GM19455 (cell line): ENCODE measurements around the gene MAPRE2.
"Not testable (repeated sequence)": the region's sequence is repeated elsewhere in the genome, so short reads cannot be mapped to it uniquely, and the experiment has no call there.

Experiments used
- ATAC-seq: cut with Tn5 transposase; IDR thresholded peaks from one replicate; pipeline ENCODE4 v1.9.1; 2021; ENCODE audit not compliant: unreplicated experiment

The MAPRE2 gene

GRCh38 chr18:35143622-35144596 is 102.7 kb downstream of the MAPRE2 start:
- no peak for ATAC-seq

- ATAC-seq: no peak
These were observed 103.5 kb downstream of the MAPRE2 start for GRCh38 chr18:35144698-35145097.

- not testable (repeated sequence) for ATAC-seq
These were observed 109.0 kb downstream of the MAPRE2 start for GRCh38 chr18:35150195-35150594.

- no peak for ATAC-seq
These were observed 112.5 kb downstream of the MAPRE2 start for GRCh38 chr18:35153609-35154272.

GRCh38 chr18:35155398-35156117 is 114.3 kb downstream of the MAPRE2 start:
- no peak for ATAC-seq

- no peak for ATAC-seq
These were observed 116.0 kb downstream of the MAPRE2 start for GRCh38 chr18:35157181-35157580.

- ATAC-seq: no peak
These were observed 117.7 kb downstream of the MAPRE2 start for GRCh38 chr18:35158728-35159450.

GRCh38 chr18:35159782-35160181 is 118.6 kb downstream of the MAPRE2 start:
- ATAC-seq: no peak

GRCh38 chr18:35161485-35161884 is 120.3 kb downstream of the MAPRE2 start:
- no peak for ATAC-seq

GRCh38 chr18:35161934-35162333 is 120.7 kb downstream of the MAPRE2 start:
- no peak for ATAC-seq

GRCh38 chr18:35163014-35163539 is 121.9 kb downstream of the MAPRE2 start:
- no peak for ATAC-seq

GRCh38 chr18:35163721-35164120 is 122.5 kb downstream of the MAPRE2 start:
- ATAC-seq: no peak

GRCh38 chr18:35164133-35164532 is 122.9 kb downstream of the MAPRE2 start:
- no peak for ATAC-seq

- no peak for ATAC-seq
These were observed 126.1 kb downstream of the MAPRE2 start for GRCh38 chr18:35167332-35167731.

- no peak for ATAC-seq
These were observed 126.6 kb downstream of the MAPRE2 start for GRCh38 chr18:35167857-35168256.

GRCh38 chr18:35170323-35170722 is 129.1 kb downstream of the MAPRE2 start:
- not testable (repeated sequence) for ATAC-seq

GRCh38 chr18:35171315-35171987 is 130.2 kb downstream of the MAPRE2 start:
- no peak for ATAC-seq

- ATAC-seq: no peak
These were observed 130.8 kb downstream of the MAPRE2 start for GRCh38 chr18:35172009-35172408.

GRCh38 chr18:35172451-35173035 is 131.3 kb downstream of the MAPRE2 start:
- no peak for ATAC-seq
